Sigmoid colon (tissue), 7 donors: ENCODE measurements around the gene CAPN15. TPM values are rescaled to one million over a fixed set of nuclear protein-coding genes. Genes with fewer than 3 reads are reported as not detected.

Source experiments
- DNase-seq: peaks from one replicate; pipeline ENCODE4 v3.0.0-alpha.2; 2019
- H3K27ac ChIP-seq, 4 donors: fragments of 200-600 bp; sonication (generic); one replicate each; pipeline ENCODE4 v1.5.1; 2016 to 2019; ENCODE audit warnings: mild to moderate bottlenecking in 1 of 4
- H3K27me3 ChIP-seq, 3 donors: fragments of 200-600 bp; sonication (generic); one replicate each; pipeline ENCODE4 v1.5.1; 2019; ENCODE audit warnings: mild to moderate bottlenecking in 1 of 3
- H3K36me3 ChIP-seq, 4 donors: fragments of 200-600 bp; sonication (generic); one replicate each; pipeline ENCODE4 v1.5.1; 2016 to 2019
- H3K4me1 ChIP-seq, 4 donors: fragments of 200-600 bp; sonication (generic); one replicate each; pipeline ENCODE4 v1.5.1; 2017 to 2019
- H3K4me3 ChIP-seq, 4 donors: fragments of 200-600 bp; sonication (generic); one replicate each; pipeline ENCODE4 v1.5.1; 2017 to 2019; ENCODE audit warnings: mild to moderate bottlenecking in 2 of 4, moderate library complexity in 1 of 4
- H3K9me3 ChIP-seq, 4 donors: fragments of 200-600 bp in 3 of 4; sonication (generic) in 3 of 4; one replicate each; pipeline versions ENCODE4 v1.5.1 to v1.6.1; 2013 to 2019
- EP300 ChIP-seq, 4 donors: sonication (generic); formaldehyde crosslinking; IDR thresholded peaks; one replicate each; pipeline ENCODE4 v1.6.1; 2017; ENCODE audit warnings: antibody characterized with exemption in 4 of 4
- POLR2A ChIP-seq, 2 donors: fragments of 450-650 bp; IDR thresholded peaks; one replicate each; pipeline ENCODE4 v1.6.1; 2016; ENCODE audit warnings: antibody characterized with exemption in 2 of 2, mild to moderate bottlenecking in 2 of 2, moderate library complexity in 2 of 2
- POLR2AphosphoS5 ChIP-seq, 4 donors: sonication (generic); formaldehyde crosslinking; IDR thresholded peaks; one replicate each; pipeline ENCODE4 v1.6.1; 2017; ENCODE audit warnings: antibody characterized with exemption in 4 of 4
- WGBS, 2 donors: extraction: QIAGEN DNeasy Blood & Tissue Kit; methylation state at CpG; one replicate each; pipeline ENCODE4 v1.1.7; 2013; 5-methylcytosine and 5-hydroxymethylcytosine counted together
- intact Hi-C: fragments of 100-400 bp; cut with DNase I; formaldehyde crosslinking; loops from one replicate; pipeline ENCODE4 v1.15.1; 2023
- polyA plus RNA-seq, 3 donors: library from polyadenylated mRNA; stranded (reverse); fragments of 200-250 nt; gene quantifications; one replicate each; pipeline ENCODE4 v1.2.3, GENCODE V29; 2013
- total RNA-seq, 4 donors: library from RNA; depleted of rRNA; stranded (reverse); fragments of >200 nt; gene quantifications; one replicate each; pipeline ENCODE4 v1.1.0, GENCODE V29; 2016
- TF ChIP-seq, protein P1 (sequence below), 4 experiments: fragments of 450-650 bp in 3 of 4; fragments of 200-600 bp in 1 of 4; IDR thresholded peaks; one replicate each; pipeline ENCODE4 v1.5.1; 2016 to 2019; ENCODE audit warnings: antibody characterized with exemption in 4 of 4, mild to moderate bottlenecking in 3 of 4, moderate library complexity in 2 of 4
- donor health status: healthy with polysubstance abuse.
- donor health status: Bipolar disorder and iron deficiency.
- donor health status: healthy.

The CAPN15 gene
- total and polyA plus RNA-seq, 7 donors, result 10.3 to 85.8 (median 24.4) TPM

DNA sequence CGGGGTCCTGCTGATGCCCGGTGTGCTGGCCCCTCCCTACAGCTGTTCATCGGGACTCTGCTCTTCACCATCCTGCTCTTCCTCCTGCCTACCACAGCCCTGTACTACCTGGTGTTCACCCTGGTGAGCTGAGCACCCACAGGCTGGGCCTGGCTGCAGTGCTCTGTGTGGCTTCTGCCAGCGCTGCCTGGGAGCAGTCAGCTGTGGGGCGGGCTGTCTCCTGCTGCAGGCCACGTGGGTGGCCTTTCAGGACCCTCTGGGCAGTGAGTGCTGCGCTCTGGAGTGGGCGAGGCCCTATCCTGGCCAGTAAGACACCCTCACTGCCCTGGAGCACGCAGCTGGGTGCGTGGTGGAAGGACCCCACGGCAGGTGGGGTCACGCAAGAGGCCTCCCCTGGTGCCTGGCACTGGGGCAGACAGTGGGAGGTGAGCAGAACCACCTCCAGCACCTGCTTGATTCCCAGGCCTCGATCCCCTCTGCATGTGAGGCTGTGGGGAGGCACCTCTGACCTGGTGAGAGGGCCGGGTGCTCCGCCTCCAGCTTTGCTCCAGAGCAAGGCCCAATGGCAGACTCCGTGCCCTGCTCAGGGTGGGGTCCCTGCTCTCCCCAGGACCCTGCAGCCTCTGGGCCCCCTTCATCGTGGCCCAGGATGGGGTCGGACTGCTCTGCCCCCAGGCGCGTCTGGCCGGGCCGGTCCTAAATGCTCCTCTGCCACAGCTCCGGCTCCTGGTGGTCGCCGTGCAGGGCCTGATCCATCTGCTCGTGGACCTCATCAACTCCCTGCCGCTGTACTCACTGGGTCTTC, 52.8 kb downstream of the CAPN15 start:
- H3K27me3 ChIP-seq, result peaks cover 0 to 3% (median 1%) of the 10 kb centered on the region in 3 donors
- 91 to 95% methylated on average over 27 of the region's 27 CpGs for WGBS, 2 donors
- intact Hi-C loops, result no loop called here

DNA sequence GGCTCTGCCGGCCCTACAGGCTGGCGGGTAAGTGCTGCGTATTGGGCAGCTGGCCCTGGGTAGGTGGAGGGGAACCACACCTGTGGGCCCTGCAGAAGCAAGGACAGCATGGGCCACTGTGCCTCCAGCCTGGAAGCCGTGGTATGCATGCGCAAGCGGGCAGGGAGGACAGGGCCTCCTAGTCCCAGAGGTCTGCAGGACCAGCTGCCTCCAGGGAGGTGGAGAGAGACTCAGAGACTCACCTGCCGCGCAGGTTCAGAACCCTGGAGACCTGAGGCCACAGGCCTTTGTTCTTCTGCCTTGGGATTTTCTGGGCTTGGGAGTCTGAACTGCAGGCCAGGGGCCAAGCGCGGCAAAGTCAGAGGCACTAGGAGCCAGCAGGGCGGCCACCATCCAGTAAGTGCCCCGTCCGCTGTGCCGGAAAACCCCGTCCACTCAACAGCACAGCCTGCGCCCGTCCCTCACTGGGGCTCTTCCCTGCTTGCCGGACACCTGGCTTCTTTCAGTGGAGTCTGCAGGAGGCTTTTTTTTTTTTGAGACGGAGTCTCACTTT, 53.5 kb downstream of the CAPN15 start:
- H3K4me3 ChIP-seq, result no peak overlapping the region
- peaks cover 0 to 8% (median 2%) of the 10 kb centered on the region in 4 donors for H3K4me1 ChIP-seq
- no peak for TF ChIP-seq EP300 (IDR thresholded peaks at IDR 0.05)
- no peak for TF ChIP-seq POLR2A (IDR thresholded peaks at IDR 0.05)
- no peak for TF ChIP-seq POLR2AphosphoS5 (IDR thresholded peaks at IDR 0.05)
- TF ChIP-seq, protein P1, sequence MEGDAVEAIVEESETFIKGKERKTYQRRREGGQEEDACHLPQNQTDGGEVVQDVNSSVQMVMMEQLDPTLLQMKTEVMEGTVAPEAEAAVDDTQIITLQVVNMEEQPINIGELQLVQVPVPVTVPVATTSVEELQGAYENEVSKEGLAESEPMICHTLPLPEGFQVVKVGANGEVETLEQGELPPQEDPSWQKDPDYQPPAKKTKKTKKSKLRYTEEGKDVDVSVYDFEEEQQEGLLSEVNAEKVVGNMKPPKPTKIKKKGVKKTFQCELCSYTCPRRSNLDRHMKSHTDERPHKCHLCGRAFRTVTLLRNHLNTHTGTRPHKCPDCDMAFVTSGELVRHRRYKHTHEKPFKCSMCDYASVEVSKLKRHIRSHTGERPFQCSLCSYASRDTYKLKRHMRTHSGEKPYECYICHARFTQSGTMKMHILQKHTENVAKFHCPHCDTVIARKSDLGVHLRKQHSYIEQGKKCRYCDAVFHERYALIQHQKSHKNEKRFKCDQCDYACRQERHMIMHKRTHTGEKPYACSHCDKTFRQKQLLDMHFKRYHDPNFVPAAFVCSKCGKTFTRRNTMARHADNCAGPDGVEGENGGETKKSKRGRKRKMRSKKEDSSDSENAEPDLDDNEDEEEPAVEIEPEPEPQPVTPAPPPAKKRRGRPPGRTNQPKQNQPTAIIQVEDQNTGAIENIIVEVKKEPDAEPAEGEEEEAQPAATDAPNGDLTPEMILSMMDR (IDR thresholded peaks at IDR 0.05), result no peak
- H3K27me3 ChIP-seq, result peaks cover 0 to 7% (median 3%) of the 10 kb centered on the region in 3 donors
- no peak overlapping the region for H3K27ac ChIP-seq
- 97 to 98% methylated on average over 19 of the region's 19 CpGs for WGBS, 2 donors
- peaks cover 0 to 4% (median 0%) of the 10 kb centered on the region in 4 donors for H3K36me3 ChIP-seq
- intact Hi-C loops, result no loop called here
- no peaks in the 10 kb centered on the region for H3K9me3 ChIP-seq
- DNase-seq, result no peak

More for the DNA sequence above, 52.8 kb downstream of the CAPN15 start:
- TF ChIP-seq POLR2A (IDR thresholded peaks at IDR 0.05), result no peak
- no peak for TF ChIP-seq POLR2AphosphoS5 (IDR thresholded peaks at IDR 0.05)
- no peak for TF ChIP-seq EP300 (IDR thresholded peaks at IDR 0.05)
- TF ChIP-seq, protein P1 (IDR thresholded peaks at IDR 0.05), result no peak
- no peaks in the 10 kb centered on the region for H3K9me3 ChIP-seq
- peaks cover 0 to 8% (median 2%) of the 10 kb centered on the region in 4 donors for H3K4me1 ChIP-seq
- peaks cover 0 to 11% (median under 1%) of the 10 kb centered on the region in 4 donors for H3K36me3 ChIP-seq
- H3K4me3 ChIP-seq, result no peak overlapping the region
- no peak overlapping the region for H3K27ac ChIP-seq
- no peak for DNase-seq

DNA sequence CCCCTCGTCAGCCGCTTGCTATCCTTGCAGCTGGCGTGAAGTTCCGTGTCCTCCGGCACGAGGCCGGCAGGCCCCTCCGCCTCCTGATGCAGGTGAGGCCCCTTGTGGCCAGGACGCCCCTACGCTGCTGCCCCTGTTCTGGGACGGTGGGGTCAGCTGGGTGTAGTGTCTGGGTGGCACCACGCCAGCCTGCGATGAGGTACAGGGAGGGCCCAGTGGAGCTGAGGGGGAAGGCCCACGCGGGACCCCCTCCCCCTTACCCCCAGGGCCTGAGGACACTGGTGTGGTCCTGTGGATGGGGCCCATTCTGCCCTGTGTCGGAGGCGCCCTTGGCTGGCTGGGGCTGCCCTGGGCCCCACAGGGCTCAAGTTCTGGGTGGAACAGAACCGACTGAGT, 54.7 kb downstream of the CAPN15 start:
- DNase-seq, result no peak
- H3K27ac ChIP-seq, result no peak overlapping the region
- 85 to 94% methylated on average over 18 of the region's 18 CpGs for WGBS, 2 donors
- peaks cover 0 to 10% (median 6%) of the 10 kb centered on the region in 4 donors for H3K4me1 ChIP-seq
- H3K27me3 ChIP-seq, result peaks cover 0 to 7% (median 3%) of the 10 kb centered on the region in 3 donors
- TF ChIP-seq POLR2AphosphoS5 (IDR thresholded peaks at IDR 0.05) (no peak), POLR2A (IDR thresholded peaks at IDR 0.05) (no peak), EP300 (IDR thresholded peaks at IDR 0.05) (no peak)
- TF ChIP-seq, protein P1 (IDR thresholded peaks at IDR 0.05), result no peak
- no peaks in the 10 kb centered on the region for H3K9me3 ChIP-seq
- intact Hi-C loops, result no loop called here
- peaks cover 0 to 3% (median 0%) of the 10 kb centered on the region in 4 donors for H3K36me3 ChIP-seq
- no peak overlapping the region for H3K4me3 ChIP-seq

DNA sequence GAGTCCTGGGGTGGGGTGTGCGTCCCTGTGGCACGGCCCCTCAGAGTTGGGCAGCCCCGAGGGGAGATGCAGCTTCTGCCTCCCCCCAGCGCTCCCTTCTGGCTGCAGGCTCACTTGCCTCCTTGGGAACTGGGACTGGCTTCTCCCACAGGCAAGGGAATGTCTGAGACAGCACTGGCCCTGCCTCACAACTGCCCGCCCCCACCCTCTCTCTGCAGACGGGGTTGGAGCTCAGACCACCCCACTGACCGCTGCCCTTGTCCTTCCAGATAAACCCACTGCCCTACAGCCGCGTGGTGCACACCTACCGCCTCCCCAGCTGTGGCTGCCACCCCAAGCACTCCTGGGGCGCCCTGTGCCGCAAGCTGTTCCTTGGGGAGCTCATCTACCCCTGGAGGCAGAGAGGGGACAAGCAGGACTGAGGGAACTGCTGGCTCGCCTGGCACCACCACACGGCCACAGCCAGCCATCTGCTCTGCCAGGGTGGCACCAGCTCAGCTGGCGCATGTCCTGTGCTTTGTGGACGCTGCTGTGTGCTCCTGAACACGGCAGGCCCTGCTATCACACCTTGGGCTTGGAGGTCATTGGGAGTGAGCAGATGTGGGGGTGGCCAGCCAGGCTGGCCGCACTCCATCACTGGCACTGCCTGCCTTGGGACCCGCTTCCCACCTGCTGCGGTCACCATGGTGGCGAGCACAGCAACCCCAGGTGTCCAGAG, 55.3 kb downstream of the CAPN15 start:
- peaks cover 0 to 3% (median 0%) of the 10 kb centered on the region in 4 donors for H3K36me3 ChIP-seq
- H3K4me3 ChIP-seq, result no peak overlapping the region
- no peak overlapping the region for H3K27ac ChIP-seq
- H3K9me3 ChIP-seq, result no peaks in the 10 kb centered on the region
- peaks cover 0 to 16% (median 9%) of the 10 kb centered on the region in 4 donors for H3K4me1 ChIP-seq
- WGBS, 2 donors, result 89 to 92% methylated on average over 21 of the region's 21 CpGs
- DNase-seq, result no peak
- TF ChIP-seq, protein P1 (IDR thresholded peaks at IDR 0.05), result no peak
- no peak for TF ChIP-seq POLR2AphosphoS5 (IDR thresholded peaks at IDR 0.05)
- TF ChIP-seq POLR2A (IDR thresholded peaks at IDR 0.05), result no peak
- TF ChIP-seq EP300 (IDR thresholded peaks at IDR 0.05), result no peak
- intact Hi-C loops, result no loop called here
- peaks cover 0 to 7% (median 3%) of the 10 kb centered on the region in 3 donors for H3K27me3 ChIP-seq
